Lung (tissue), 12 donors: ENCODE measurements around the gene COL1A1. TPM values are rescaled to one million over a fixed set of nuclear protein-coding genes. Genes with fewer than 3 reads are reported as not detected.

ENCODE experiments used
- ATAC-seq: fragments of 200-7000 bp; cut with Tn5 transposase; one replicate; pipeline ENCODE4 v1.9.1; 2020; ENCODE audit warnings: moderate number of reproducible peaks; ENCODE audit not compliant: insufficient read depth, low FRiP score
- DNase-seq, 3 donors: peaks; one replicate each; pipeline ENCODE4 v3.0.0-alpha.2; 2013 to 2017
- H3K27ac ChIP-seq, 2 donors: one replicate each; pipeline ENCODE4 v1.5.1; 2013; ENCODE audit warnings: mild to moderate bottlenecking in 2 of 2, moderate library complexity in 2 of 2, control low read depth in 1 of 2, inconsistent platforms in 1 of 2, low read depth in 1 of 2, low read length in 1 of 2
- H3K27me3 ChIP-seq, 3 donors: one replicate each; pipeline ENCODE4 v1.5.1; 2013; ENCODE audit warnings: low read length in 2 of 3; ENCODE audit not compliant: control insufficient read depth in 3 of 3, insufficient read depth in 3 of 3
- H3K36me3 ChIP-seq, 4 donors: one replicate each; pipeline ENCODE4 v1.5.1; 2013; ENCODE audit warnings: low read length in 4 of 4, mild to moderate bottlenecking in 1 of 4, moderate library complexity in 1 of 4; ENCODE audit not compliant: control insufficient read depth in 4 of 4, insufficient read depth in 4 of 4
- H3K4me1 ChIP-seq, 5 donors: one replicate each; pipeline ENCODE4 v1.5.1; 2013; ENCODE audit warnings: low read length in 5 of 5, mild to moderate bottlenecking in 2 of 5, moderate library complexity in 1 of 5; ENCODE audit not compliant: control insufficient read depth in 5 of 5, insufficient read depth in 5 of 5
- H3K4me3 ChIP-seq: one replicate; pipeline ENCODE4 v1.5.1; 2013; ENCODE audit warnings: mild to moderate bottlenecking, control low read depth, moderate library complexity
- H3K9ac ChIP-seq, 2 donors: one replicate each; pipeline ENCODE4 v1.5.1; 2013; ENCODE audit warnings: low read length in 2 of 2, control low read depth in 1 of 2; ENCODE audit not compliant: insufficient read depth in 1 of 2
- H3K9me3 ChIP-seq, 4 donors: one replicate each; pipeline ENCODE4 v1.5.1; 2013; ENCODE audit warnings: low read length in 3 of 4, mild to moderate bottlenecking in 1 of 4, moderate library complexity in 1 of 4; ENCODE audit not compliant: control insufficient read depth in 4 of 4, insufficient read depth in 3 of 4
- CTCF ChIP-seq: IDR thresholded peaks from 2 replicates; pipeline ENCODE4 v1.5.1; 2012; ENCODE audit warnings: mild to moderate bottlenecking; ENCODE audit errors: control extremely low read depth, extremely low read depth
- WGBS, 2 donors: extraction: QIAGEN DNeasy Blood & Tissue Kit; methylation state at CpG; one replicate each; pipeline ENCODE4 v1.1.7; 2013; 5-methylcytosine and 5-hydroxymethylcytosine counted together
- polyA plus RNA-seq, 2 donors: library from polyadenylated mRNA; stranded (reverse); fragments of 200-250 nt; gene quantifications; one replicate each; pipeline ENCODE4 v1.2.1, GENCODE V29; 2013
- total RNA-seq, 2 donors: library from RNA; depleted of rRNA in 1 of 2; stranded (reverse); fragments of >200 nt in 1 of 2; gene quantifications; one replicate each; pipeline ENCODE4 v1.2.1, GENCODE V29; 2014 to 2021
- donor health status: control.
- donor health status: control.
- donor health status: Bipolar disorder and iron deficiency.
- donor health status: healthy.
- donor health status: DM: yes; HTN: yes; CAD: no.

Gene COL1A1
- total and polyA plus RNA-seq, 4 donors, result 30.5 to 1,330 (median 283) TPM

GRCh38 chr17:50147841-50148225 lies 53.6 kb downstream of the COL1A1 start:
- H3K27ac ChIP-seq, result peak overlapping the region; percentile 71 to 78
- 9 to 15% methylated on average over 5 of the region's 5 CpGs for WGBS, 2 donors

GRCh38 chr17:50146927-50147665 lies 54.3 kb downstream of the COL1A1 start:
- H3K4me3 ChIP-seq, result peak overlapping the region; percentile 15
- 39 to 48% methylated on average over 15 of the region's 15 CpGs for WGBS, 2 donors
- ATAC-seq, result no peak
- H3K4me1 ChIP-seq, result peaks cover 9 to 32% (median 21%) of the 10 kb centered on the region in 5 donors
- no peak overlapping the region for H3K9ac ChIP-seq
- no peaks in the 10 kb centered on the region for H3K27me3 ChIP-seq
- TF ChIP-seq CTCF, result no peak
- peaks cover 0 to 40% (median 18%) of the 10 kb centered on the region in 4 donors for H3K36me3 ChIP-seq
- no peak for DNase-seq
- no peaks in the 10 kb centered on the region for H3K9me3 ChIP-seq
- peak overlapping the region; percentile 41 to 71 for H3K27ac ChIP-seq

More at GRCh38 chr17:50147841-50148225, 53.6 kb downstream of the COL1A1 start:
- no peak overlapping the region for H3K9ac ChIP-seq
- H3K4me1 ChIP-seq, result peaks cover 11 to 40% (median 21%) of the 10 kb centered on the region in 5 donors
- no peak for ATAC-seq
- DNase-seq, result peak; percentile 44 to 69 (median 67)
- peak overlapping the region; percentile 64 for H3K4me3 ChIP-seq
- H3K9me3 ChIP-seq, result no peaks in the 10 kb centered on the region
- TF ChIP-seq CTCF, result no peak
- no peaks in the 10 kb centered on the region for H3K27me3 ChIP-seq
- H3K36me3 ChIP-seq, result peaks cover 0 to 33% (median 13%) of the 10 kb centered on the region in 4 donors

GRCh38 chr17:50146230-50146926 lies 55.1 kb downstream of the COL1A1 start:
- no peak for DNase-seq
- H3K4me3 ChIP-seq, result no peak overlapping the region
- WGBS, 2 donors, result 65 to 72% methylated on average over 10 of the region's 10 CpGs

More at GRCh38 chr17:50146230-50146926, 55.1 kb downstream of the COL1A1 start:
- Histone ChIP-seq H3K27me3 (no peaks in the 10 kb centered on the region), H3K27ac (peak overlapping the region; percentile 41 to 71), H3K36me3 (peaks cover 0 to 46% (median 20%) of the 10 kb centered on the region in 4 donors), H3K9me3 (no peaks in the 10 kb centered on the region), H3K4me1 (peaks cover 8 to 29% (median 20%) of the 10 kb centered on the region in 5 donors), H3K9ac (no peak overlapping the region)
- no peak for TF ChIP-seq CTCF
- ATAC-seq, result no peak
